ENCODE measurements around the gene PPP2R2C.

DNA sequence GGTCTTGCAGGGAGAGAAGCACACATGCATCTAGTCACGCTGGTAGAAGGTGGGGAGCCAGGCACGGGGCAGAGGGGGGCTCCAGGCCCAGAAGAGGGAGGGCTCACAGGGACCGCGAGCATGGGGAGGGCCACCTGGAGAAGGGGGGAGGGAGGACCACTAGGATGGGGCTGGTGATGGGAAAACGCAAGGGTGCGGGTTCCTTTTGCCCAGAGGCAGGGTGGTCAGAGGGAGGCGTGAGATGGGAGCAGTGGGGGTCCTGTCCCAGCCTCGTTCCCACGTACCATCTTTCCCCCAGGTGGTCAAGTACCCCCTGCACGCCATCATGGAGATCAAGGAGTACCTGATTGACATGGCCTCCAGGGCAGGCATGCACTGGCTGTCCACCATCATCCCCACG lies 172.1 kb downstream of the PPP2R2C start:
- TF ChIP-seq POLR2A (IDR thresholded peaks at IDR 0.05; ENCODE audit: low read depth, low read length) (no peak), SPI1 (IDR thresholded peaks at IDR 0.05; ENCODE audit: borderline replicate concordance, insufficient read depth, low read depth, low read length) (no peak), LARP7 (IDR thresholded peaks at IDR 0.05) (no peak), EZH2 (IDR thresholded peaks at IDR 0.05; ENCODE audit: borderline replicate concordance, control insufficient read depth, low read depth, low read length) (no peak), CEBPB (IDR thresholded peaks at IDR 0.05; ENCODE audit: borderline replicate concordance in 1 of 2, low read depth in 2 of 2, low read length in 2 of 2) (no peak), ETV6 (conservative IDR thresholded peaks at IDR 0.05 in 1 of 2, IDR thresholded peaks at IDR 0.05 in 1 of 2; ENCODE audit: borderline replicate concordance in 1 of 2, low read depth in 1 of 2) (no peak), FOS (IDR thresholded peaks at IDR 0.05; ENCODE audit: borderline replicate concordance, extremely low read depth, insufficient read length) (no peak), HDAC2 (IDR thresholded peaks at IDR 0.05) (no peak)
- TF ChIP-seq, protein P1, sequence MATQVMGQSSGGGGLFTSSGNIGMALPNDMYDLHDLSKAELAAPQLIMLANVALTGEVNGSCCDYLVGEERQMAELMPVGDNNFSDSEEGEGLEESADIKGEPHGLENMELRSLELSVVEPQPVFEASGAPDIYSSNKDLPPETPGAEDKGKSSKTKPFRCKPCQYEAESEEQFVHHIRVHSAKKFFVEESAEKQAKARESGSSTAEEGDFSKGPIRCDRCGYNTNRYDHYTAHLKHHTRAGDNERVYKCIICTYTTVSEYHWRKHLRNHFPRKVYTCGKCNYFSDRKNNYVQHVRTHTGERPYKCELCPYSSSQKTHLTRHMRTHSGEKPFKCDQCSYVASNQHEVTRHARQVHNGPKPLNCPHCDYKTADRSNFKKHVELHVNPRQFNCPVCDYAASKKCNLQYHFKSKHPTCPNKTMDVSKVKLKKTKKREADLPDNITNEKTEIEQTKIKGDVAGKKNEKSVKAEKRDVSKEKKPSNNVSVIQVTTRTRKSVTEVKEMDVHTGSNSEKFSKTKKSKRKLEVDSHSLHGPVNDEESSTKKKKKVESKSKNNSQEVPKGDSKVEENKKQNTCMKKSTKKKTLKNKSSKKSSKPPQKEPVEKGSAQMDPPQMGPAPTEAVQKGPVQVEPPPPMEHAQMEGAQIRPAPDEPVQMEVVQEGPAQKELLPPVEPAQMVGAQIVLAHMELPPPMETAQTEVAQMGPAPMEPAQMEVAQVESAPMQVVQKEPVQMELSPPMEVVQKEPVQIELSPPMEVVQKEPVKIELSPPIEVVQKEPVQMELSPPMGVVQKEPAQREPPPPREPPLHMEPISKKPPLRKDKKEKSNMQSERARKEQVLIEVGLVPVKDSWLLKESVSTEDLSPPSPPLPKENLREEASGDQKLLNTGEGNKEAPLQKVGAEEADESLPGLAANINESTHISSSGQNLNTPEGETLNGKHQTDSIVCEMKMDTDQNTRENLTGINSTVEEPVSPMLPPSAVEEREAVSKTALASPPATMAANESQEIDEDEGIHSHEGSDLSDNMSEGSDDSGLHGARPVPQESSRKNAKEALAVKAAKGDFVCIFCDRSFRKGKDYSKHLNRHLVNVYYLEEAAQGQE (IDR thresholded peaks at IDR 0.05; ENCODE audit: low read depth, low read length), result no peak

Measured in GM12878 (cell line).